ENCODE data around the gene SFXN5.

GRCh38 chr2:73037947-73038585 is 33.4 kb downstream of the SFXN5 start:
- TF ChIP-seq EZH2 (IDR thresholded peaks at IDR 0.05; ENCODE audit: low read depth, low read length, severe bottlenecking) (no peak), GABPA (IDR thresholded peaks at IDR 0.05; ENCODE audit: borderline replicate concordance, insufficient read depth, low read length) (no peak), SRF (IDR thresholded peaks at IDR 0.05; ENCODE audit: low read depth, low read length) (no peak), CTCF (IDR thresholded peaks at IDR 0.05; ENCODE audit: control extremely low read depth in 1 of 3, insufficient read depth in 1 of 3, low read depth in 1 of 3, low read length in 3 of 3) (no peak)
